K562 (cell line): ENCODE measurements around the gene PLEKHA7. TPM values are rescaled to one million over a fixed set of nuclear protein-coding genes. Genes with fewer than 3 reads are reported as not detected.

ENCODE experiments used
- ATAC-seq: fragments of 200-7000 bp; cut with Tn5 transposase; 3 replicates; pipeline ENCODE4 v1.9.1; 2020; ENCODE audit warnings: moderate library complexity
- BruUV-seq: library from RNA; stranded (reverse); fragments of 400-500 nt; replicated peaks from 2 replicates; lab custom pipeline; 2021; lab: Mats Ljungman, UMichigan
- CTCF ChIA-PET: fragments of 300-600 bp; formaldehyde crosslinking; extraction: SDS; loops from one replicate; lab custom pipeline; 2021; ENCODE audit warnings: low intra/inter-chr PET ratio; lab: Yijun Ruan, JAX
- POLR2A ChIA-PET: fragments of 300-600, 350-650 bp; sonication (Branson Sonifier 250); formaldehyde crosslinking; extraction: SDS; loops from one replicate; lab custom pipeline; 2021; ENCODE audit warnings: antibody characterized with exemption, inconsistent platforms; lab: Yijun Ruan, JAX
- DNase-seq, 4 experiments: peaks; one replicate each; pipeline versions ENCODE4 v3.0.0 to v3.0.0-alpha.2; 2011 to 2018; ENCODE audit warnings: low spot score in 3 of 4, mixed read lengths in 3 of 4; ENCODE audit errors: extremely low read depth in 1 of 4
- FAIRE-seq: peaks from 2 replicates; lab custom pipeline; 2011; peaks lifted over from hg19 to GRCh38; lab: Jason Lieb, UNC
- H2AFZ ChIP-seq: 2 replicates; pipeline ENCODE4 v1.6.0; 2011; ENCODE audit warnings: low read depth, low read length, control low read depth, inconsistent platforms
- H3K27ac ChIP-seq: fragments of 200-600 bp; 3 replicates; pipeline ENCODE4 v1.8.0; 2011; ENCODE audit warnings: low read depth, mild to moderate bottlenecking, control low read depth, inconsistent platforms, low read length, moderate library complexity, mixed read lengths; ENCODE audit errors: extremely low read depth
- H3K27me3 ChIP-seq, 2 experiments: fragments of 300-600 bp in 1 of 2; 2 replicates in 1 of 2; 3 replicates in 1 of 2; pipeline versions ENCODE4 v1.6.0 to v1.8.0; 2011; ENCODE audit warnings: inconsistent platforms in 2 of 2, low read length in 2 of 2, mild to moderate bottlenecking in 1 of 2, mixed read lengths in 1 of 2, moderate library complexity in 1 of 2; ENCODE audit not compliant: control insufficient read depth in 2 of 2, insufficient read depth in 2 of 2
- H3K36me3 ChIP-seq: fragments of 300-600 bp; 3 replicates; pipeline ENCODE4 v1.8.0; 2011; ENCODE audit warnings: mild to moderate bottlenecking, low read length, inconsistent platforms; ENCODE audit not compliant: control insufficient read depth, insufficient read depth
- H3K4me1 ChIP-seq, 2 experiments: fragments of 200-600 bp in 1 of 2; replicated peaks in 1 of 2; 2 replicates in 1 of 2; 3 replicates in 1 of 2; pipeline versions ENCODE4 v1.5.1 to v1.8.0; 2011; ENCODE audit warnings: inconsistent platforms in 2 of 2, low read length in 2 of 2, mild to moderate bottlenecking in 1 of 2, mixed read lengths in 1 of 2, moderate library complexity in 1 of 2; ENCODE audit not compliant: control insufficient read depth in 2 of 2, insufficient read depth in 2 of 2
- H3K4me2 ChIP-seq: 2 replicates; pipeline ENCODE4 v1.6.1; 2011; ENCODE audit warnings: low read length, control low read depth, inconsistent platforms, mixed read lengths; ENCODE audit not compliant: insufficient read depth
- H3K4me3 ChIP-seq: fragments of 200-600 bp; sonication (generic), shearing (Covaris generic); 2 replicates; pipeline ENCODE4 v1.5.1; 2016; ENCODE audit warnings: control low read depth, inconsistent platforms
- H3K79me2 ChIP-seq: fragments of 200-600 bp; 3 replicates; pipeline ENCODE4 v1.8.0; 2011; ENCODE audit warnings: low read length, inconsistent platforms; ENCODE audit not compliant: control insufficient read depth, insufficient read depth
- H3K9ac ChIP-seq, 2 experiments: 2 replicates each; pipeline versions ENCODE4 v1.6.0 to v1.6.1; 2011; ENCODE audit warnings: low read depth in 2 of 2, low read length in 2 of 2, control low read depth in 1 of 2, inconsistent platforms in 1 of 2, mild to moderate bottlenecking in 1 of 2, mixed read lengths in 1 of 2; ENCODE audit not compliant: insufficient read depth in 1 of 2
- H3K9me1 ChIP-seq: one replicate; pipeline ENCODE4 v1.6.0; 2011; ENCODE audit warnings: inconsistent platforms, mild to moderate bottlenecking, low read length, moderate library complexity; ENCODE audit not compliant: control insufficient read depth, insufficient read depth
- H3K9me3 ChIP-seq: replicated peaks from 2 replicates; pipeline ENCODE4 v1.5.1; 2011; ENCODE audit warnings: low read depth, low read length, inconsistent platforms; ENCODE audit not compliant: control insufficient read depth, insufficient read depth
- H4K20me1 ChIP-seq: replicated peaks from 2 replicates; pipeline ENCODE4 v1.6.1; 2011; ENCODE audit warnings: low read length, inconsistent platforms, mixed read lengths; ENCODE audit not compliant: control insufficient read depth, insufficient read depth
- CBFA2T3 ChIP-seq: fragments of 450-650 bp; IDR thresholded peaks from 2 replicates; pipeline ENCODE4 v1.6.1; 2017
- ETV5 ChIP-seq: sonication (generic); formaldehyde crosslinking; IDR thresholded peaks from 2 replicates; pipeline ENCODE4 v1.4.0; 2020; ENCODE audit warnings: low read depth, mild to moderate bottlenecking, missing genetic modification reagents
- FOS ChIP-seq: IDR thresholded peaks from 3 replicates; pipeline ENCODE4 v1.6.1; 2011; ENCODE audit not compliant: insufficient read length; ENCODE audit errors: extremely low read depth
- RBM34 ChIP-seq: fragments of 200-400 bp; formaldehyde crosslinking; IDR thresholded peaks from 2 replicates; pipeline ENCODE4 v1.6.1; 2018; ENCODE audit warnings: low read length, borderline replicate concordance; ENCODE audit not compliant: insufficient read depth
- TCF7 ChIP-seq: sonication (generic); IDR thresholded peaks from 2 replicates; pipeline ENCODE4 v1.6.1; 2016; ENCODE audit warnings: antibody characterized with exemption, borderline replicate concordance
- ZNF778 ChIP-seq: fragments of 450-650 bp; formaldehyde crosslinking; IDR thresholded peaks from 2 replicates; pipeline ENCODE4 v1.4.0; 2020; ENCODE audit warnings: mild to moderate bottlenecking, moderate library complexity
- WGBS: fragments of 100-300 bp; shearing (Covaris generic); methylation state at CpG from one replicate; pipeline ENCODE4 v1.1.6; 2016; ENCODE audit warnings: low coverage, mixed read lengths; ENCODE audit not compliant: insufficient coverage; ENCODE audit errors: missing lambda C conversion rate; 5-methylcytosine and 5-hydroxymethylcytosine counted together
- in situ Hi-C: fragments of 300-500 bp; cut with MboI; formaldehyde crosslinking; loops from 4 replicates; pipeline ENCODE4 v1.15.0; 2018; ENCODE audit warnings: inconsistent platforms, mixed read lengths
- intact Hi-C: fragments of 100-400 bp; cut with micrococcal nuclease; formaldehyde crosslinking; loops from 2 replicates; pipeline ENCODE4 v1.14.2; 2022
- polyA plus RNA-seq, 8 experiments: library from polyadenylated mRNA; depleted of rRNA in 4 of 8; stranded (reverse) in 5 of 8; unstranded in 3 of 8; fragments of >200 nt; fragmentation: Nextera tagmentation in 2 of 8; fragmentation: Illumina TruSeq in 1 of 8; extraction: Ambion mirVana in 2 of 8; extraction: Trizol in 1 of 8; gene quantifications; 2 replicates each; pipeline versions ENCODE4 v1.2.1 to v1.2.3, GENCODE V29; 2011 to 2014; ENCODE audit warnings: inconsistent platforms in 1 of 8, missing spikeins in 1 of 8
- total RNA-seq, 7 experiments: library from RNA; depleted of rRNA in 6 of 7; stranded (reverse); fragments of >200 nt in 6 of 7; fragmentation: Illumina TruSeq in 2 of 7; extraction: Trizol in 2 of 7; gene quantifications; 2 replicates each; pipeline versions ENCODE4 v1.2.1 to v1.2.3, GENCODE V29; 2011 to 2021; ENCODE audit warnings: low replicate concordance in 1 of 7
- TF ChIP-seq, protein P1 (sequence below): sonication (generic); formaldehyde crosslinking; IDR thresholded peaks from 2 replicates; pipeline ENCODE4 v1.8.0; 2022; ENCODE audit warnings: missing genetic modification reagents, mild to moderate bottlenecking, borderline replicate concordance
- TF ChIP-seq, protein P2 (sequence below): fragments of 450-650 bp; IDR thresholded peaks from one replicate; pipeline ENCODE4 v1.6.1; 2018; ENCODE audit warnings: mild to moderate bottlenecking, moderate library complexity; ENCODE audit not compliant: partially characterized antibody
- TF ChIP-seq, protein P3 (sequence below): fragments of 450-650 bp; IDR thresholded peaks from 2 replicates; pipeline ENCODE4 v1.6.1; 2014; ENCODE audit warnings: low read depth, mild to moderate bottlenecking, moderate library complexity, borderline replicate concordance
- TF ChIP-seq, protein P4 (sequence below): fragments of 150-350 bp; conservative IDR thresholded peaks from 2 replicates; pipeline ENCODE4 v1.6.1; 2014; ENCODE audit warnings: low read length
- TF ChIP-seq, protein P5 (sequence below): fragments of 250-450 bp; sonication (Bioruptor Pico); IDR thresholded peaks from 2 replicates; pipeline ENCODE4 v1.4.0; 2020; ENCODE audit warnings: mild to moderate bottlenecking, moderate library complexity

The PLEKHA7 gene
- total and polyA plus RNA-seq, 9 of the 15 experiments (the other 6 are each of a cell fraction or from before 2014, with no cell fraction given): 0.06 to 0.77 (median 0.20) TPM; not detected in 1

DNA sequence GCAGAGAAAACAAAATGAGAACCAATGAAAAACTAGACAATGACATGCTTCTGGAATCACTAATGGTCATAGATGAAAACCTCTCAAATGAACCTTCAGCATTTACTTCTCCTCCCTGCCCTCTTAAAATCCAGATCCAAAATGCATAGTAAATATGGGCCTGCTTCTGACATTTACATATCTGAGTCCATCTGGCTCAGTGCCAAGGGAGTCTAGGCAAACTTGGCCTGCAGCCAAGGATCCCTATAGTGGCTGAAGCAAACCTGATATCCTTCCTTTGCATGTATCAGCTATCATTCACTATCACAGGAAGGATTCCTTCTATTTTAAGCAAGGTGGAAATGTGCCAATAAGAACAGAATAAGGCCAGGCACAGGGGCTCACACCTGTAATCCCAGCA is 170.9 kb downstream of the PLEKHA7 start (continued):
- TF ChIP-seq, protein P1, sequence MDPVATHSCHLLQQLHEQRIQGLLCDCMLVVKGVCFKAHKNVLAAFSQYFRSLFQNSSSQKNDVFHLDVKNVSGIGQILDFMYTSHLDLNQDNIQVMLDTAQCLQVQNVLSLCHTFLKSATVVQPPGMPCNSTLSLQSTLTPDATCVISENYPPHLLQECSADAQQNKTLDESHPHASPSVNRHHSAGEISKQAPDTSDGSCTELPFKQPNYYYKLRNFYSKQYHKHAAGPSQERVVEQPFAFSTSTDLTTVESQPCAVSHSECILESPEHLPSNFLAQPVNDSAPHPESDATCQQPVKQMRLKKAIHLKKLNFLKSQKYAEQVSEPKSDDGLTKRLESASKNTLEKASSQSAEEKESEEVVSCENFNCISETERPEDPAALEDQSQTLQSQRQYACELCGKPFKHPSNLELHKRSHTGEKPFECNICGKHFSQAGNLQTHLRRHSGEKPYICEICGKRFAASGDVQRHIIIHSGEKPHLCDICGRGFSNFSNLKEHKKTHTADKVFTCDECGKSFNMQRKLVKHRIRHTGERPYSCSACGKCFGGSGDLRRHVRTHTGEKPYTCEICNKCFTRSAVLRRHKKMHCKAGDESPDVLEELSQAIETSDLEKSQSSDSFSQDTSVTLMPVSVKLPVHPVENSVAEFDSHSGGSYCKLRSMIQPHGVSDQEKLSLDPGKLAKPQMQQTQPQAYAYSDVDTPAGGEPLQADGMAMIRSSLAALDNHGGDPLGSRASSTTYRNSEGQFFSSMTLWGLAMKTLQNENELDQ: no peak
- TF ChIP-seq CBFA2T3: peak; percentile 34; the same call in 1 of the 2 replicates
- TF ChIP-seq, protein P2, sequence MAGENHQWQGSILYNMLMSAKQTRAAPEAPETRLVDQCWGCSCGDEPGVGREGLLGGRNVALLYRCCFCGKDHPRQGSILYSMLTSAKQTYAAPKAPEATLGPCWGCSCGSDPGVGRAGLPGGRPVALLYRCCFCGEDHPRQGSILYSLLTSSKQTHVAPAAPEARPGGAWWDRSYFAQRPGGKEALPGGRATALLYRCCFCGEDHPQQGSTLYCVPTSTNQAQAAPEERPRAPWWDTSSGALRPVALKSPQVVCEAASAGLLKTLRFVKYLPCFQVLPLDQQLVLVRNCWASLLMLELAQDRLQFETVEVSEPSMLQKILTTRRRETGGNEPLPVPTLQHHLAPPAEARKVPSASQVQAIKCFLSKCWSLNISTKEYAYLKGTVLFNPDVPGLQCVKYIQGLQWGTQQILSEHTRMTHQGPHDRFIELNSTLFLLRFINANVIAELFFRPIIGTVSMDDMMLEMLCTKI: no peak

DNA sequence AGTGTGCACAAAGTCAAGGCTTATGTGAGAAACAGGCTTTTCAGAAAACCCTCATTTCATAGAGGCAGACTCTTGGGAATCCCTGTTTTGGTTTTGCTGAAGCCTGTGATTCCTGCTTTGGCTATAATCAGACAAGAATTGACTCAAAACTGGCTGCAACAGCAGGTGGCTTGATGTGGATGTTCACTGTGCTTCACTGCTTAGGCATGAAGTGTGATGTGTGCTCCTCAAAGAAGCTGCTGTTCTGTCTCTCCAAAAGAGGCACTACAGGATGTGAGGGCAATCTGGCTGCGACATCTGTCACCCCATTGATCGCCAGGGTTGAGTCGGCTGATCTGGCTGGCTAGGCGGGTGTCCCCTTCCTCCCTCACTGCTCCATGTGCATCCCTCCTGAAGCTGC is 172.2 kb downstream of the PLEKHA7 start:
- H3K79me2 ChIP-seq: no peaks in the 10 kb centered on the region
- H2AFZ ChIP-seq: no peak overlapping the region
- no peak overlapping the region for H3K27ac ChIP-seq
- no peaks in the 10 kb centered on the region for H3K27me3 ChIP-seq
- no peaks in the 10 kb centered on the region for H3K36me3 ChIP-seq
- ATAC-seq (no peak), FAIRE-seq (no peak), DNase-seq (no peak)
- ChIA-PET CTCF (no interaction called here), POLR2A (interaction anchor here (0.6 kb wide), 1 partner anchor 294 kb away, joined by 3 read pairs; no protein-coding TSS in a partner anchor)
- H3K4me3 ChIP-seq: no peak overlapping the region
- 16% methylated on average over 4 of the region's 4 CpGs for WGBS
- no TSS peak for BruUV-seq
- in situ Hi-C loops (no loop called here), intact Hi-C loops (no loop called here)
- H4K20me1 ChIP-seq: no peaks in the 10 kb centered on the region
- H3K9ac ChIP-seq: no peak overlapping the region
- no peaks in the 10 kb centered on the region for H3K9me3 ChIP-seq
- no peak overlapping the region for H3K4me2 ChIP-seq
- H3K9me1 ChIP-seq: no peaks in the 10 kb centered on the region
- H3K4me1 ChIP-seq: no peaks in the 10 kb centered on the region; a peak in 2 of 5 replicates
- TF ChIP-seq TCF7: no peak
- TF ChIP-seq FOS: no peak
- TF ChIP-seq, protein P3, sequence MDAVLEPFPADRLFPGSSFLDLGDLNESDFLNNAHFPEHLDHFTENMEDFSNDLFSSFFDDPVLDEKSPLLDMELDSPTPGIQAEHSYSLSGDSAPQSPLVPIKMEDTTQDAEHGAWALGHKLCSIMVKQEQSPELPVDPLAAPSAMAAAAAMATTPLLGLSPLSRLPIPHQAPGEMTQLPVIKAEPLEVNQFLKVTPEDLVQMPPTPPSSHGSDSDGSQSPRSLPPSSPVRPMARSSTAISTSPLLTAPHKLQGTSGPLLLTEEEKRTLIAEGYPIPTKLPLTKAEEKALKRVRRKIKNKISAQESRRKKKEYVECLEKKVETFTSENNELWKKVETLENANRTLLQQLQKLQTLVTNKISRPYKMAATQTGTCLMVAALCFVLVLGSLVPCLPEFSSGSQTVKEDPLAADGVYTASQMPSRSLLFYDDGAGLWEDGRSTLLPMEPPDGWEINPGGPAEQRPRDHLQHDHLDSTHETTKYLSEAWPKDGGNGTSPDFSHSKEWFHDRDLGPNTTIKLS: no peak
- TF ChIP-seq, protein P4, sequence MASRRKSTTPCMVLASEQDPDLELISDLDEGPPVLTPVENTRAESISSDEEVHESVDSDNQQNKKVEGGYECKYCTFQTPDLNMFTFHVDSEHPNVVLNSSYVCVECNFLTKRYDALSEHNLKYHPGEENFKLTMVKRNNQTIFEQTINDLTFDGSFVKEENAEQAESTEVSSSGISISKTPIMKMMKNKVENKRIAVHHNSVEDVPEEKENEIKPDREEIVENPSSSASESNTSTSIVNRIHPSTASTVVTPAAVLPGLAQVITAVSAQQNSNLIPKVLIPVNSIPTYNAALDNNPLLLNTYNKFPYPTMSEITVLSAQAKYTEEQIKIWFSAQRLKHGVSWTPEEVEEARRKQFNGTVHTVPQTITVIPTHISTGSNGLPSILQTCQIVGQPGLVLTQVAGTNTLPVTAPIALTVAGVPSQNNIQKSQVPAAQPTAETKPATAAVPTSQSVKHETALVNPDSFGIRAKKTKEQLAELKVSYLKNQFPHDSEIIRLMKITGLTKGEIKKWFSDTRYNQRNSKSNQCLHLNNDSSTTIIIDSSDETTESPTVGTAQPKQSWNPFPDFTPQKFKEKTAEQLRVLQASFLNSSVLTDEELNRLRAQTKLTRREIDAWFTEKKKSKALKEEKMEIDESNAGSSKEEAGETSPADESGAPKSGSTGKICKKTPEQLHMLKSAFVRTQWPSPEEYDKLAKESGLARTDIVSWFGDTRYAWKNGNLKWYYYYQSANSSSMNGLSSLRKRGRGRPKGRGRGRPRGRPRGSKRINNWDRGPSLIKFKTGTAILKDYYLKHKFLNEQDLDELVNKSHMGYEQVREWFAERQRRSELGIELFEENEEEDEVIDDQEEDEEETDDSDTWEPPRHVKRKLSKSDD: no peak
- TF ChIP-seq RBM34: no peak
- TF ChIP-seq ZNF778: no peak
- TF ChIP-seq ETV5 (CRISPR knock-in tag): no peak
- TF ChIP-seq, protein P5, sequence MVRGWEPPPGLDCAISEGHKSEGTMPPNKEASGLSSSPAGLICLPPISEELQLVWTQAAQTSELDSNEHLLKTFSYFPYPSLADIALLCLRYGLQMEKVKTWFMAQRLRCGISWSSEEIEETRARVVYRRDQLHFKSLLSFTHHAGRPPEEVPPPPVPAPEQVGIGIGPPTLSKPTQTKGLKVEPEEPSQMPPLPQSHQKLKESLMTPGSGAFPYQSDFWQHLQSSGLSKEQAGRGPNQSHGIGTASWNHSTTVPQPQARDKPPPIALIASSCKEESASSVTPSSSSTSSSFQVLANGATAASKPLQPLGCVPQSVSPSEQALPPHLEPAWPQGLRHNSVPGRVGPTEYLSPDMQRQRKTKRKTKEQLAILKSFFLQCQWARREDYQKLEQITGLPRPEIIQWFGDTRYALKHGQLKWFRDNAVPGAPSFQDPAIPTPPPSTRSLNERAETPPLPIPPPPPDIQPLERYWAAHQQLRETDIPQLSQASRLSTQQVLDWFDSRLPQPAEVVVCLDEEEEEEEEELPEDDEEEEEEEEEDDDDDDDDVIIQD (CRISPR knock-in tag): no peak
